Endothelial cell of umbilical vein (primary cell): ENCODE measurements around the gene KLF13. TPM values are rescaled to one million over a fixed set of nuclear protein-coding genes. Genes with fewer than 3 reads are reported as not detected.

Experiments
- BruUV-seq: library from RNA; stranded (reverse); fragments of 400-500 nt; replicated peaks from 2 replicates; lab custom pipeline; 2021; lab: Mats Ljungman, UMichigan
- CTCF ChIA-PET: fragments of 300-600, 350-600 bp; sonication (Branson Sonifier 250); formaldehyde crosslinking; loops from one replicate; lab custom pipeline; 2021; ENCODE audit warnings: antibody characterized with exemption, inconsistent platforms; lab: Charles Lee
- POLR2A ChIA-PET: fragments of 300-600, 350-600 bp; sonication (Branson Sonifier 250); formaldehyde crosslinking; loops from one replicate; lab custom pipeline; 2021; ENCODE audit warnings: antibody characterized with exemption, inconsistent platforms; lab: Charles Lee
- DNase-seq: peaks from one replicate; pipeline ENCODE4 v3.0.0-alpha.2; 2011; ENCODE audit warnings: low read depth, low spot score
- FAIRE-seq: peaks from 2 replicates; lab custom pipeline; 2011; peaks lifted over from hg19 to GRCh38; lab: Jason Lieb, UNC
- H2AFZ ChIP-seq: 2 replicates; pipeline ENCODE4 v1.6.0; 2012; ENCODE audit warnings: low read depth, low read length, control low read depth, inconsistent platforms
- H3K27ac ChIP-seq: 2 replicates; pipeline ENCODE4 v1.5.1; 2011; ENCODE audit warnings: low read depth, mild to moderate bottlenecking, control low read depth, low read length, moderate library complexity; ENCODE audit not compliant: insufficient read depth
- H3K27me3 ChIP-seq, 2 experiments: 2 replicates each; pipeline versions ENCODE4 v1.6.0 to v1.6.1; 2011; ENCODE audit warnings: low read length in 2 of 2, mixed read lengths in 1 of 2; ENCODE audit not compliant: control insufficient read depth in 2 of 2, insufficient read depth in 2 of 2
- H3K36me3 ChIP-seq, 2 experiments: 2 replicates in 1 of 2; 3 replicates in 1 of 2; pipeline ENCODE4 v1.5.1; 2011; ENCODE audit warnings: low read length in 2 of 2, mild to moderate bottlenecking in 1 of 2, moderate library complexity in 1 of 2; ENCODE audit not compliant: control insufficient read depth in 2 of 2, insufficient read depth in 2 of 2; ENCODE audit errors: extremely low read depth in 1 of 2
- H3K4me1 ChIP-seq: 3 replicates; pipeline ENCODE4 v1.5.1; 2011; ENCODE audit warnings: mild to moderate bottlenecking, low read length; ENCODE audit not compliant: control insufficient read depth, insufficient read depth; ENCODE audit errors: extremely low read depth
- H3K4me2 ChIP-seq: 2 replicates; pipeline ENCODE4 v1.6.1; 2011; ENCODE audit warnings: low read length, control low read depth, mixed read lengths; ENCODE audit not compliant: insufficient read depth
- H3K4me3 ChIP-seq, 3 experiments: fragments of 200-600 bp in 1 of 3; sonication (generic), shearing (Covaris generic) in 1 of 3; replicated peaks in 1 of 3; 2 replicates each; pipeline ENCODE4 v1.5.1; 2011 to 2016; ENCODE audit warnings: control low read depth in 3 of 3, low read length in 3 of 3, mild to moderate bottlenecking in 2 of 3, inconsistent platforms in 1 of 3, low read depth in 1 of 3, moderate library complexity in 1 of 3; ENCODE audit not compliant: insufficient read depth in 1 of 3
- H3K79me2 ChIP-seq: 2 replicates; pipeline ENCODE4 v1.6.0; 2012; ENCODE audit warnings: low read length, inconsistent platforms; ENCODE audit not compliant: control insufficient read depth, insufficient read depth
- H3K9ac ChIP-seq: replicated peaks from 2 replicates; pipeline ENCODE3; 2011; ENCODE audit warnings: low read length, control low read depth; ENCODE audit not compliant: insufficient read depth; ENCODE audit errors: extremely low read depth
- H3K9me1 ChIP-seq: replicated peaks from 3 replicates; pipeline ENCODE4 v1.6.0; 2011; ENCODE audit warnings: mild to moderate bottlenecking, low read length; ENCODE audit not compliant: control insufficient read depth, insufficient read depth; ENCODE audit errors: extremely low read depth
- H3K9me3 ChIP-seq: replicated peaks from 2 replicates; pipeline ENCODE4 v1.5.1; 2012; ENCODE audit warnings: low read length, inconsistent platforms; ENCODE audit not compliant: control insufficient read depth, insufficient read depth
- H4K20me1 ChIP-seq: replicated peaks from 2 replicates; pipeline ENCODE3; 2011; ENCODE audit warnings: mild to moderate bottlenecking, low read length; ENCODE audit not compliant: control insufficient read depth, insufficient read depth; ENCODE audit errors: extremely low read depth
- CTCF ChIP-seq, 2 donors: IDR thresholded peaks; 1 replicate in 1 of 2; 2 replicates in 1 of 2; pipeline ENCODE4 v1.5.1; 2011; ENCODE audit warnings: low read length in 2 of 2, mild to moderate bottlenecking in 2 of 2, moderate library complexity in 2 of 2, control low read depth in 1 of 2, inconsistent platforms in 1 of 2, low read depth in 1 of 2; ENCODE audit not compliant: insufficient read depth in 1 of 2; ENCODE audit errors: extremely low read depth in 1 of 2
- EZH2 ChIP-seq: IDR thresholded peaks from 2 replicates; pipeline ENCODE4 v1.6.1; 2012; ENCODE audit warnings: borderline replicate concordance, low read depth, mild to moderate bottlenecking, moderate library complexity, low read length, inconsistent platforms; ENCODE audit not compliant: severe bottlenecking
- FOS ChIP-seq: IDR thresholded peaks from 2 replicates; pipeline ENCODE4 v1.6.1; 2011; ENCODE audit warnings: mild to moderate bottlenecking, low read length, moderate library complexity, borderline replicate concordance; ENCODE audit not compliant: insufficient read depth
- GATA2 ChIP-seq: IDR thresholded peaks from 2 replicates; pipeline ENCODE4 v1.7.0; 2011; ENCODE audit warnings: low read depth, mild to moderate bottlenecking, moderate library complexity, mixed read lengths, low read length; ENCODE audit not compliant: insufficient read length, insufficient read depth
- JUN ChIP-seq: IDR thresholded peaks from 2 replicates; pipeline ENCODE4 v1.6.1; 2011; ENCODE audit warnings: borderline replicate concordance, low read depth; ENCODE audit not compliant: insufficient read length, insufficient read depth
- MAX ChIP-seq: IDR thresholded peaks from 2 replicates; pipeline ENCODE4 v1.6.1; 2011; ENCODE audit not compliant: insufficient read depth, insufficient read length
- MYC ChIP-seq: IDR thresholded peaks from one replicate; pipeline ENCODE4 v1.6.1; 2011; ENCODE audit warnings: mild to moderate bottlenecking, low read depth, low read length
- POLR2A ChIP-seq: IDR thresholded peaks from 2 replicates; pipeline ENCODE4 v1.6.1; 2012; ENCODE audit warnings: low read depth, mild to moderate bottlenecking, control low read depth, low read length
- POLR2AphosphoS5 ChIP-seq: IDR thresholded peaks from 2 replicates; pipeline ENCODE4 v1.6.1; 2012; ENCODE audit warnings: low read depth, mild to moderate bottlenecking, control low read depth, low read length, moderate library complexity; ENCODE audit not compliant: insufficient read depth
- dilution Hi-C: fragments of 300-500 bp; cut with MboI; formaldehyde crosslinking; loops from one replicate; pipeline ENCODE4 v1.15.0; 2019; ENCODE audit warnings: low sequenced_read_pairs; ENCODE audit not compliant: extremely low pct_ligation_motif_present
- intact Hi-C: fragments of 100-400 bp; cut with micrococcal nuclease; formaldehyde crosslinking; loops from one replicate; pipeline ENCODE4 v1.10.0; 2022
- polyA plus RNA-seq, 4 experiments: library from polyadenylated mRNA; depleted of rRNA in 3 of 4; stranded (reverse) in 3 of 4; unstranded in 1 of 4; fragments of >200 nt; gene quantifications; 2 replicates each; pipeline versions ENCODE4 v1.2.1 to v1.2.3, GENCODE V29; 2011 to 2012; ENCODE audit warnings: missing spikeins in 1 of 4
- total RNA-seq: library from RNA; stranded (reverse); gene quantifications from 2 replicates; pipeline ENCODE4 v1.2.3, GENCODE V29; 2021

The KLF13 gene
- total and polyA plus RNA-seq, 2 donors (not counting 3 experiments of a cell fraction or from before 2014, with no cell fraction given) = 10.1 to 31.9 TPM

- POLR2A ChIA-PET = no interaction called here
- Histone ChIP-seq H3K9ac (no peak overlapping the region), H3K27ac (no peak overlapping the region), H3K79me2 (peaks cover 25% of the 10 kb centered on the region), H3K4me3 (no peak overlapping the region), H3K4me2 (no peak overlapping the region), H2AFZ (no peak overlapping the region), H3K4me1 (peaks cover 21% of the 10 kb centered on the region), H3K36me3 (no peaks in the 10 kb centered on the region), H3K9me1 (no peaks in the 10 kb centered on the region), H3K27me3 (no peaks in the 10 kb centered on the region), H3K9me3 (no peaks in the 10 kb centered on the region), H4K20me1 (no peaks in the 10 kb centered on the region)
- FAIRE-seq (no peak), DNase-seq (peak; percentile 38)
- BruUV-seq = no TSS peak
- dilution Hi-C loops (no loop called here), intact Hi-C loops (no loop called here)
- CTCF ChIA-PET = interaction anchor here (1.2 to 1.4 kb wide), 2 partner anchors 74 to 149 kb away, joined by 3 to 5 read pairs; no protein-coding TSS in a partner anchor
- TF ChIP-seq CTCF (IDR thresholded peaks at IDR 0.05; ENCODE audit: extremely low read depth in 1 of 2, insufficient read depth in 1 of 2, low read depth in 1 of 2, low read length in 2 of 2) (no peak), GATA2 (no peak), MAX (no peak), FOS (no peak), POLR2AphosphoS5 (no peak), MYC (no peak), JUN (no peak), EZH2 (no peak), POLR2A (no peak)
These were observed 12.4 kb downstream of the KLF13 start for GRCh38 chr15:31338879-31339557.
